ENCODE results near the gene LRRC73.

GRCh38 chr6:43504756-43505593, 5.2 kb downstream of the LRRC73 start:
- TF ChIP-seq, protein P1, sequence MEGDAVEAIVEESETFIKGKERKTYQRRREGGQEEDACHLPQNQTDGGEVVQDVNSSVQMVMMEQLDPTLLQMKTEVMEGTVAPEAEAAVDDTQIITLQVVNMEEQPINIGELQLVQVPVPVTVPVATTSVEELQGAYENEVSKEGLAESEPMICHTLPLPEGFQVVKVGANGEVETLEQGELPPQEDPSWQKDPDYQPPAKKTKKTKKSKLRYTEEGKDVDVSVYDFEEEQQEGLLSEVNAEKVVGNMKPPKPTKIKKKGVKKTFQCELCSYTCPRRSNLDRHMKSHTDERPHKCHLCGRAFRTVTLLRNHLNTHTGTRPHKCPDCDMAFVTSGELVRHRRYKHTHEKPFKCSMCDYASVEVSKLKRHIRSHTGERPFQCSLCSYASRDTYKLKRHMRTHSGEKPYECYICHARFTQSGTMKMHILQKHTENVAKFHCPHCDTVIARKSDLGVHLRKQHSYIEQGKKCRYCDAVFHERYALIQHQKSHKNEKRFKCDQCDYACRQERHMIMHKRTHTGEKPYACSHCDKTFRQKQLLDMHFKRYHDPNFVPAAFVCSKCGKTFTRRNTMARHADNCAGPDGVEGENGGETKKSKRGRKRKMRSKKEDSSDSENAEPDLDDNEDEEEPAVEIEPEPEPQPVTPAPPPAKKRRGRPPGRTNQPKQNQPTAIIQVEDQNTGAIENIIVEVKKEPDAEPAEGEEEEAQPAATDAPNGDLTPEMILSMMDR (conservative IDR thresholded peaks at IDR 0.05; ENCODE audit: low read depth, low read length) = no peak
- TF ChIP-seq EZH2phosphoT487 (IDR thresholded peaks at IDR 0.05; ENCODE audit: borderline replicate concordance, low read length) = no peak

Data from PC-3 (cell line).